Fibroblast of skin of scalp (primary cell): ENCODE measurements around the gene ARHGAP4.

Experiments used
- DNase-seq: peaks from one replicate; pipeline ENCODE4 v3.0.0-alpha.2; 2013

Gene ARHGAP4

GRCh38 chrX:153903991-153904957 is 21.8 kb downstream of the ARHGAP4 start, which contains the start of gene AVPR2:
TSS of gene AVPR2 (plus strand) at chrX:153904673. CDS start at chrX:153905146, 473 bp downstream.
- no peak for DNase-seq

- DNase-seq = no peak
These were observed 22.7 kb downstream of the ARHGAP4 start for GRCh38 chrX:153903238-153903980.

DNA sequence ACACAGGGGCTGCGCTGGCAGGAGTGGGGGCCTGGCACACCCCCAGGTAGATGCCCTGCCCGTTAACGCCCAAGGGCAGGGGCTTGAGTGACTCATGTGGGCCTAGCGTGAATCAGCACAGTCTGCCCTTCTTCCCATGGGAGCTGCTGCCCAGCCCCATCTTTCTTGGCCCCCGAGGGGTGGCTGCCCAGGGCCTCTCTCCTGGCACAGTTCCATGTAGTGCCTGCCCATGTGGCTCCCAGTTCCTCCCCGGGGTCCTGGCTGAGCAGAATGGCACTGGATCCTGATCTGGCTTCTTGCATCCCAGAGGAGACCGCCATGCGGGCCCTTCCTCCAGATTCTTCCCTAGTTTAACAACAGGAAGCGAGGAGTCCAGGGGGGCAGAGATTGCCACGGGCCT is 23.7 kb downstream of the ARHGAP4 start:
- no peak for DNase-seq

DNA sequence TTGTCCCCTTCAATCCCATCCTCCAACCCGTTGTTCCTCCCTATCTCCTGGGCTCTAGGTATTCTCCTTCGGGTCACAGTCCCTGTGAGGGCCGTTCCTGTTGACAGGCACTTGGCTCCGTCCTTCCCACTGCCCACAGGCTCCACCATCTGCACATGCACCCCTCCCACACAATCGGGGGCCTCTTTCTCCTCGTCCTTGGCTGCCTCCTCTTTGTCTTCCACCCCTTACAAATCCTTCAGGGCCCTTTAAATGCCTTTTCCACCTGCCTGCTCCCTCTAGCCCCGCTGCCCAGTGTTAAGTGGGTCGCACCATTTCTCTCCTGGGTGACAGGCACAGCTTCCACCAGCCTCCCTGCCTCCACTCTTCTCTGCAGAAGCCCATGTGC is 24.3 kb downstream of the ARHGAP4 start:
- DNase-seq = no peak

DNA sequence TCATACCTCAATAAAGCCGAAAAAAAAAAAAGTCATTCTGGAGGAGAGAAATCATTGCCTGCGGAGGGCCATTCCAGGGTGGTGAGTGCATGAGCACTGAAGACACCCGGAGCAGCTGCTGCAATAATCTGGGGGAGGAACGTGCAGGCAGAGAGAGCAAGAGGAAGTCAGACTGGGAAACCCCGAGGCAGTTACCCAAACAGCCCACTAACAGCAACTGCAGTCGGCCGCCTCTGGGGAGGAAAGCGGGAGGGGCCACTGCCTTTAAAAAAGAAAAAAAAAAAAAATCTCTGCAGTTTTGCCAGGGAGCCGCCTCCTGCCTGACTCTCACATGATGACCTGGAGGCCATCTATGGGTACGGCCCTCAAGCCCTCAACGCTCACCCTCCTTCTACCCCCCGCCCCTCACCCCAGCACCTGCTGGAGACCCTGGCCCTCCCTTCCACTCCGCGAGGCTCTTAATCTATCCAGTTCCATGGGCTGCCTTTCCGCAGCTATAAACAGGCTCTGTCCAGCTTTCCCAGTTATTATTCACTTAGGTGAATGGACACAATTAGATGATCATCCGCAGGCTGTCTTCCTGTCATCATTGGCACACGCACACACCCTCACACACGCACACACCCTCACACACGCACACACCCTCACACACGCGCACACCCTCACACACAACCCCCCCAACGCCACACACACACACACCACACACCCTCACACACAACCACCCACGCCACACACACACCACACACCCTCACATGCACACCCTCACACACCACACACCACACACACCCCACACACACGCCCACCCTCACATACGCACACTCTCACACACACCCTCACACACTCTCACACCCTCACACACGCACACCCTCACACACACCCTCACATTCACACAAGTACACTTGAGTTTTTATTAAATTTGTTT is 25.0 kb downstream of the ARHGAP4 start:
- DNase-seq = peak; percentile 87

- DNase-seq = no peak
These were observed 28.2 kb downstream of the ARHGAP4 start for GRCh38 chrX:153897899-153898298.

- DNase-seq = no peak
These were observed 36.9 kb downstream of the ARHGAP4 start for GRCh38 chrX:153889123-153889522.

DNA sequence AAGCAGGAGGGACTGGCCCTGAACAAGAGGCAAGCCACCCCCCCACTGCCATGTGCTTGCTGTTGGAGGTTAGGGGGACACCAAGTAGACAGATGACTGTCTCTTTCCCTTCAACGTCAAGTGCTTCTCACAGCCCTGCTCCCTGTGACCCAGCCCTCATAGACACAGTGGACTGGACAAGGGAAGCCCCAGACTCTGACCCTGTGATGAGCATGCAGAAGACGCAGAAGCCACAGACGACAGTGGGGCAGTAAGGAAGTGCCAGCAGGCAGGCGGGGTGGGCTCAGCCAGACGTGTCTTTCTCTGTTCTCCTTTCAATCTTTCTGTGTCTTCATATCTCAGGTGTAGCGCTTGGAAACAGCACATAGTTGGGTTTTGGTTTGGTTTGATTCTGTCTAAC is 37.7 kb downstream of the ARHGAP4 start:
- DNase-seq = no peak

DNA sequence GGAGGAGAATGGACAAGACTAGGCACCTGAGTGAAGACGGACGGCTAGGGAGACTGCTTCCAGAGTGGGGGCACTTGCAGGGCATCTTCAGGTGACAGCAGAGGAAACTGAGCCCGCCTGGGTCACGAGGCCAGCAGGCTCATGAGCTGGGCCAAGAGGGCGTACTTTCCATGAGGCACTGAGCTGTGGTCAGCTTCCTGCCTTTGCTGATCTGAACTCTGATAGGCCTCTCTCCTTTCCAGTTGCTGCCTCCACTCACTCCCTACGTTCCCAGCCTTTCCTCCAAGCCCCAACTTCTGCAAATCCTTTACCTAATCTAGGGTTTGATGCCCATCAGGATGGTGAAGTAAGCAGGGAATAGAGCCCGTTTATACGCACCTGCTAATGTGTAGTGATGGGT is 38.7 kb downstream of the ARHGAP4 start:
- no peak for DNase-seq

GRCh38 chrX:153886915-153887314 is 39.1 kb downstream of the ARHGAP4 start:
- no peak for DNase-seq

DNA sequence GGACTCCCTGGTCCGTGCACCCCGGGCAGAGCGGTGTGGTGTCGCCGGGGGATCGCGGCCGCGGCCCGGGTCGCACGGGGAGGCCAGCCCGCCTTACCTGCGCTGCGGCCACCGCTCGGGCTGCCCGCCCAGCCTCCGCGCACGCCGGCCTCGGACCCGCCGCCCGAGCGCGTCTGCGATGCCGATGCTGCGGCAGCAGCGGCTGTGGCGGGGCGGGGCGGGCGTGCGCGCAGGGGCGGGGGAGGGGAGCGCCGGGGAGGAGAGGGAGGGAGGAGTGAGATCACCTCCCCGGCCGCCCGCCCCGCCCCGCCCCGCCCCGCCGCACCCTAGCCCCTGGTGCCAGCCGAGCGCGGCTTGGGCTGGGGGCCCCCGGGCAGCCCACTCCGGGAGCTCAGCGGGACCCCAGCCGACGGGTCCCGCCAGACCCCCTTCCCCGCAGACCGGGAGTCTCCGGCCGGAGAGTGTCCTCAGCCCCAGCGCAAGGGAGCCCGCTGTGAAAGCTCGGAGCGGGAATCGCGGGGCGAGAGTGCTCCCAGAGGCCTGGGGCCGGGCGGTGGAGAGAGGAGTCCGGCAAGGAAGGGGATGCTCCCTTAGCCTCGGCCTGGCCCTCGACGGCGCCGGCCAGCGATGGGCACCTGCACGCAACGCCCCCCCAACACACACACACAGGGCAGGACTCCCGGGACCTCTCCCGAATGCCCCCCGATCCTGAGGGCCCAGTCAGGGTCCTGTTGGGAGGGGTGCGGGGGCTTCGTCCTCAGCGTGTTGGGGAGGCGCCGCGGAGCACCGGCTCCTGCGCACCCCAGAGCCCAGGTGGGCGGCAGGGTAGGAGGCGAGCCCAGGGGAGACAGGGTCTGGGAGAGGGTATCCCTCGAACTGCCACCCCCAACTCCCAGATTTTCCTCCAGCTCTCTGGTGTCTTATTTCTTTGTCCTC is 39.8 kb downstream of the ARHGAP4 start, which contains the start of gene L1CAM:
Gene L1CAM (minus strand): TSS at position 206 of the 936 bp plus-strand sequence. CDS start 10,337 bp downstream, outside the sequence.
- no peak for DNase-seq

- DNase-seq = no peak
These were observed 40.8 kb downstream of the ARHGAP4 start for GRCh38 chrX:153885208-153885787.

GRCh38 chrX:153884590-153884989 is 41.5 kb downstream of the ARHGAP4 start:
- DNase-seq = no peak

GRCh38 chrX:153884136-153884535 is 41.9 kb downstream of the ARHGAP4 start:
- no peak for DNase-seq

DNA sequence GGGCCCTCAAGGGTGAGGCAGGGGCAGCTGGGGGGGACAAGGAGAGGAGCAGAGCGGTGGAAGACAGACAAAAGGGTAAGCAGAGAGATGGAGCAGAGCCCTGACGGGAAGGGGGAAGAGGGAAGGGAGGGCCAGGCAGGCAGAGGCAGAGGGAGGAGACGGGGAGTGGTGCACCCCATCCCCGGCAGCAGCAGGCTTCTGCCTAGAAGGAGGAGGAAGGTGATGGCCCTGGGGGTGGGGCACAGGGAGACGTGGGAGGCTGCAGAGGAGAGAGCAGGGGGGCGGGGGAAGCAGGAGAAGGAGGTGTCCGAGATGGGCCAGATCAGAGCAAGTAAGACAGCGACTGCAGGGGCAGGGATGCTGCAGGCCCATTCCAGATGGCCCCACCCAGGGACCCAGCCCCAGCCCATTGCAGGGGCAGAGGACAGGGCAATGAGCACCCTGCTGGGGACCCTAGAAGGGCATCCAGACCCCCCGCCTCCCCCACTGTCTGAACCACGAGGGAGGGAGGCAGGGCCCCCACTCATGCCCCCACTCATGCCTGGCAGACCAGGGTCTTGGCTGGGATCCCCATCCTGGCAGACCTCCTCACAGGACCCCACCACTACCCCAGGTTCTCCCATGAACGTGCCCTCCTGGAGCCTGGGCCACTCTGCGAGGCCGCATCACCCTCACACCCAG is 42.8 kb downstream of the ARHGAP4 start:
- DNase-seq = no peak

DNA sequence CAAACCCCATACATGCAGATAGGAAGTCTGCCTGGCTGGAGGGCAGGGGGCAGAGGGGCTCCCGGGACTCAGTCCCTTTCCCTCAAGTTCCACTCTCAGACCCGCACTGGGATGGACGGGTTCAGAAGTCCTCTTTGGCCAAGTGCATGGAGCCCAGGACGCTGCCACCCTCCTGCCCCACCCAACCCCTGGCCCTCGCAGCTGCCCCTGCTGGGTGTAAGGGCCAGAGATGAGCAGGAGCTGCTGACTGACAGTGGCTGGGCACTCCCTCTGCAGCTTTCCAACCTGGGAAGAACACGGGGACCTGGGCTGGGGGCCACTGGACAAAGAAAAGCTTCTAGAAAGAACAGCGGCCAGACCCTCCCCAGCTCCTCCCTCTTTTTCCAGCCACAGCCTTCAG is 43.5 kb downstream of the ARHGAP4 start:
- DNase-seq = no peak

GRCh38 chrX:153882086-153882498 is 44.0 kb downstream of the ARHGAP4 start:
- DNase-seq = no peak

GRCh38 chrX:153881281-153881680 is 44.8 kb downstream of the ARHGAP4 start:
- no peak for DNase-seq

DNA sequence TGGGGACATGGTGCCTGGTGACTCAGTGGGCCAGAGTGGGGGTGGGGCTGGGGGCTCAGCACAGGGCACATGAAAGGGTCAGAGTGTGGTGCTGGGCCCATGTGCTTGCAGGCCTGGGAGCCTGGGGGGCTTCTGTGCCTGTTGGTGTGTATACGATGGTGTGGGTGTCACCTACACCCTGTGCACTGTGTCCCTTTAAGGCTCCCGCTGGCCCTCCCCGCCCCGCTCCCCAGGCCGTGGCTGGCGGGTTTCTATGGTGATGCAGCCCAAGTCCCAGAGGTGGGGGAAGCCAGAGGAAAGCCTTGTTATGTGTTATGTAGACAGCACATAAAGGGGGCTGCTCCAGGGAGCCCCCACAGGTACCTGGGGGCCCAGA is 45.6 kb downstream of the ARHGAP4 start:
- DNase-seq = no peak
